GM21381 (cell line): ENCODE results near the gene KRTAP29-1.
"Not testable (repeated sequence)": the region's sequence is repeated elsewhere in the genome, so short reads cannot be mapped to it uniquely, and the experiment has no call there.

Experiments used
- ATAC-seq: cut with Tn5 transposase; IDR thresholded peaks from one replicate; pipeline ENCODE4 v1.9.1; 2021; ENCODE audit warnings: mild to moderate bottlenecking, moderate library complexity; ENCODE audit not compliant: unreplicated experiment

KRTAP29-1 gene, protein sequence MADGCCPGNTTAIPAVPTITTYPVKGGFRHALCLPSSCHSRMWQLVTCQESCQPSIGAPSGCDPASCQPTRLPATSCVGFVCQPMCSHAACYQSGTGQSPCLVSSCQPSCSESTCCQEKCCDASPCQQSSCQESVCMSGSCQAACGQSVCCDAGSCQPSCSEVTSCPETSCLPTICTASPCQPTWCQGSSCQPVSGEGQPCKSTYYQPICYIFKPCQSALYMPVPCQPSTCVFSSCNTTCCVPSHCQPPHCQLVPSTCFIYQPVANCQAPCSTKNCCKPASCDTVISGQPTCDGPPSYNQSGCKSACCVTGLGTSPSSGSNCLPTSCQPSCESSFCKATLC

DNA sequence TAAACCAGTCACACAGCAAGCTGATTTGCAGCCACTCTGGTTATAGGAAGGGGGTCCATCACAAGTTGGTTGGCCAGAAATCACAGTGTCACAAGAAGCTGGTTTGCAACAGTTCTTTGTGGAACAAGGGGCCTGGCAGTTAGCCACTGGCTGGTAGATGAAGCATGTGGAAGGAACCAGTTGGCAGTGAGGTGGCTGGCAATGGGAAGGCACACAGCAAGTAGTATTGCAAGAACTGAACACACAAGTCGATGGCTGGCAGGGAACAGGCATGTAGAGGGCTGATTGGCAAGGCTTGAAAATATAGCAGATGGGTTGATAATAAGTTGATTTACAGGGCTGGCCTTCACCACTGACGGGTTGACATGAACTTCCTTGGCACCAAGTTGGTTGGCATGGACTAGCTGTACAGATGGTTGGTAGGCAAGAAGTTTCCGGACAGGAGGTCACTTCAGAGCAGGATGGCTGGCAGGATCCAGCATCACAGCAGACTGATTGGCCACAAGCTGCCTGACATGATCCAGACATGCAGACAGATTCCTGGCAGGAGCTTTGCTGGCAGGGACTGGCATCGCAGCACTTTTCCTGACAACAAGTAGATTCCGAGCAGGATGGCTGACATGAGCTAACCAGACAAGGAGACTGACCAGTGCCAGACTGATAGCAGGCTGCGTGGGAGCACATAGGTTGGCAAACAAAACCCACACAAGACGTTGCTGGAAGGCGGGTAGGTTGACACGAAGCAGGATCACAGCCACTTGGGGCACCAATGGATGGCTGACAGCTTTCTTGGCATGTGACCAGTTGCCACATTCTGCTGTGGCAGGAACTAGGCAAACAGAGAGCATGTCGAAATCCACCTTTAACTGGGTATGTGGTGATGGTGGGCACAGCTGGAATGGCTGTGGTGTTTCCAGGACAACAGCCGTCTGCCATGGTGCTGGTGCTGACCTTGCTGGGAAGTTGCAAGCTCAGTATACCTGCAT is at the start of gene KRTAP29-1:
TSS of gene KRTAP29-1 (minus strand) at position 936 of the 986 bp plus-strand sequence. CDS start at position 936, 0 bp downstream.
- no peak for ATAC-seq

DNA sequence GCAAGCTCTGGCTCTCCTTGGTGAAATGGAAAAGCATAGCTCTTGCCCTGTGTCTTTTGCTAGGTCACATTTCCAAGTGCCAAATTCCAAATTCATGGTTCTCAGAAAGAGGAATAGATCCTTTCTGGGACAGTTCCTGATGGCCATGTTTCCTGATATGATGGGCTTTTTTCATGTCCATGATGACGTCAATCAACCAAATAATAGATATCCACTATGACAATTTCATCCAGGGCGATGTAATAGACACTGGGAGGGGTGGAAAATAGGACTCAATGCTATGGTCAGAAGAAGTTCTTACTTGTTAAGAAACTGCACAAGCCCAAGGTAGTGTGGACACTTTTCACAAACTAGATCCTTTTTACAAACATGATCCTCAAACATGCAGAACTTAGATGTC is 48.5 kb upstream of the KRTAP29-1 start:
- ATAC-seq: no peak

DNA sequence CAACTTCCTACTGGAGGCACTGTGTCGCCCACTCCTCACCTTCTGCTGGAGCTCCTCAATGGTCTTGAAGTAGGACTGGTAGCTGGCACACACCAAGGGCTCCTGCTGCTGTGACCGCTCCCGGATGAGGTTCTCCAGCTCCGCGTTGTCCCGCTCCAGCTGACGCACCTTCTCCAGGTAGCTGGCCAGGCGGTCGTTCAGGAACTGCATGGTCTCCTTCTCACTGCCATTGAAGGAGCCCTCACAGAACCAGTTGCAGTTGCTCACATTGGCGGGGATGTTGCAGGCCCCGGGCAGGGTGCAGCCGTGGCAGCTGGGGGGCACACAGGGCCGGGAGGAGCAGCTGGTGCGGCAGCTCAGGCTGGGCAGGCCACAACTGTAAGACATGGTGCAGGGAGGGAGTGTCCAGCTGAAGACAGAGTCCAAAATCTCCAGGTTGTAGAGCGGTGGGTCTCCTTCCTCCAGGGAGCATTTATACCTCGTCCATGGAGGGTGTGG is 47.8 kb upstream of the KRTAP29-1 start, which contains the start of gene KRT33A:
TSS of gene KRT33A (minus strand) at position 448 of the 498 bp plus-strand sequence. CDS start at position 387, 61 bp downstream.
- ATAC-seq: not testable (repeated sequence)

DNA sequence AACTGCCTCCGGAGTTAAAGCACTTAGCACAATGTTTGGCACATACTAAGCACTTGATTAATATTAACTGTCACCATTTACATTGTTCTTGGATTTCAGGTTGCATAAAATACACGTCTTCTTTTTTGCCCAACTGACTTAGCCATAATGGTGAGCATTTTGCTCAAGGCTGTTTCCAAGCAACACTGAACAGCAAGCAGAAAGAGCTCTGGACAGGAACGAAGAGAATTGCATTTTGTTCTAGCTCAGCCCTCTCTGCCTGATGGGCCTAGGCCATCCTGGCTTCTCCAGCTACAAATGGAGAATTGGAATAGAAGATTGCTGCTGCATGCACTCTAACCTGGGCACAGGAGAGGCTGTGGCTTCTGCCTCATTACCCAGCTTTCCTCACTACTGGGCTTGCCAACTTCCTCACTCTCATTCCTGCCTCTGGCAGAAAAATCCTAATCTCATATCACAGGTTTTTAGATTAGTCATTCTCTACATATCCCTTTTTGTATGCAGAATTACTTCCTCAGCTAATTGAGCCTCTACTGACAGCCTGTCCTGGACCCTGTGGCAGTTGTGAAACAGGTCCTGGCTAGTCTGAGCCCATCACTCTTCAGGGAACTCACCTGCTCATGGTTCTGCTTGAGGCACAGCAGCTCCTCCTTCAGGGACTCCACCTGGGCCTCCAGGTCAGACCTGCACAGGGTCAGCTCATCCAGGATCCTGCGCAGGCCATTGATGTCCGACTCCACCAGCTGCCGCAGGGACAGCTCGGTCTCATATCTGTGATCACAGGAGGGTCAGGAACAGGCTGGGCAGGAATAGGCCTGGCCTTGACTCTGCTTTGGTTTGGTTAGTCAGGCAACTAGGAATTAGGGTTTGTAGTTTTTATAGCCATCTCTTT is 45.5 kb upstream of the KRTAP29-1 start:
- ATAC-seq: no peak

DNA sequence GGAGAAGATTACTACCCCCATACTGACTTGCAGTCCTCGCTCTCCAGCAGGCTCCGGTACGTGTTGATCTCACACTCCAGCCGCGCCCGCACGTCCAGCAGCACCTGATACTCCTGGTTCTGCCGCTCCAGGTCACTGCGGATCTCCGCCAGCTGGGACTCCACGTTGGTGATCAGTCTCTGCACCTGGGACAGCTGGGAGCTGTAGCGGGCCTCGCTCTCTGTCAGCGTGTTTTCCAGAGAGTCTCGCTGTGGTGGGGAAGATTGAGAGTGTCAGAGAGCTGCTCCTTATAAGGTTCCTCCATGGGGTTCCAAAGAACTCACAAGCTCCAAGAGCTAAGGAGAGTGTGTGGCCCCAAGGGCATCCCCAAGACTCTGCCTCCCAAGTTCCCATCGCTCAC is 43.8 kb upstream of the KRTAP29-1 start:
- ATAC-seq: not testable (repeated sequence)

DNA sequence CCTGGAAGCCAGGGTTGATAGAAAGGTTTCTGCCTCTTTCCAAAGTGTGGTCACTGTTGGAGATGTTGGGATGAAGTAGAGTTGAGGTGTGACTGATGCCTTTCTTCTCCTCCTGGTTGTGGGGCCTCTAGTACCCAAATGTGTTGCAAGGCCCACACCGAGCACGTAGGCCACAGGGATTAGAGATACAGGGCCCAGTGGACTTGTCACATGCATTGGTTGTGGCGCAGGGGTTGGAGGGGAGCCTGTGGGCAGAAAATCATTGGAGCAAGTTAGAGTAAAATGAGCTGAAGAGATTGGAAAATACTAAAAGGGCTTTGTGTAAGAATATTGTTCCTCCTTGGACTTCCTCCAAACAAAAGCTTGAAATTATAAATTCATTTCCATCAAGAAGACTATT is 43.3 kb upstream of the KRTAP29-1 start:
- no peak for ATAC-seq

DNA sequence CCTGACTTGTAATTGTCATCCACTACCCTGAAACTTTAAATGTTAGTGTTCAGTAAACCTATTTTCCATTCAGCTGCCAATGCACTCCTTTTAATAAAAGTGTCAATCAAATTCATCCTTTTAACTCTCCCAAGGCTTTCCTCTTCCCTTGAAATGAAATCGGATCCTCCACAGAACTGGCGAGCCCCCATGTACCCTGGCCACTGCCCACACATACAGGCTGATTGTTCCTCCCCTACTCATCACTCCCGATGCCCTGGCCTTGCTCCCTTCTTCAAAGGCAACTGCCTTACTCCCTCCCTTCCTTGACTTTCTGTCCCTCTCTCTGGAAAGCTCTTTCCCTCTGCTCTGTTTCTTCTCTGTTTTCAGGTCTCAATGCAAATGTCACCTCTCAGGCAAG is 40.4 kb upstream of the KRTAP29-1 start:
- ATAC-seq: no peak

DNA sequence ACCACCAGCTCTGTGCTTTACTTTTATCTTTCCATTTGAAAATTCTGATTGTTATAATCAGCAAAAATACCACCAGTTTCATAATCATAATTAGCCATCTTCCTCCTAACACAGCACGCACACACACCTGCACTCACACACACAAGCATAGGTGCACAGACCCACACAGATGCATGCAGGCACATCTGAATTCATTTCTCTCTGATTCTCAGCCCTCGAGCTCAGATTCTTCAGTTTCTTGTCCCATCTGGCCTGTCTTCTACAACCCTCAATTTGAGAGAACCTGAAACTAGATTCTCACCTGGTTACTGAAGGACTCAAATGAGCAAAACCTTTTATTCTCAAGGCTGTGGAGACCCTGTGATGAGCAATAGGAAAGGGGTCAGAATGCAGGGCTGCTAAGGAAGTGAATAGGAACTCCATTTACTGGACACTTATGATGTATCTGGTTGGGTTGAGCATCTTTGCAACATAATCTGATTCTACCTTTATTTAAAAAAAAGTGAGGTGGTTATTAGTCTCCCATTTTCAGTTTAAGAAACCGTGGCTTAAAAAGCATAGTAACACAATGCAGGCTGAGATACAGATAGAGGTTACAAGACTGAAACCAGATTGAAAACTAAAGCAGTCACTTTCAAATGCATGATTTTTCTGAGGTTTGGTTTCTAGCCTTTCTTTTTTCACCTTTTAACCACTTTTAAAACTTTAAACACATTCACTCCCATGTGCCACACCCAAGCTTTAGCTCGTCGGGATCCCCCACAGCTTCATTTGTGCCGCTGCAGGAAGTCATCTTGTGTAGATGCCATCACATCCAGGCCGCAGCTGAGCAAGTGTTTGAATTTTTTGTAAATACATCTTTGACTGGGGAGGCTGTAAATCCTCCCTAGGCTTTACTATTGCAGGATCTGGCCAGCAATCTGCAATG is 38.5 kb upstream of the KRTAP29-1 start:
- no peak for ATAC-seq

DNA sequence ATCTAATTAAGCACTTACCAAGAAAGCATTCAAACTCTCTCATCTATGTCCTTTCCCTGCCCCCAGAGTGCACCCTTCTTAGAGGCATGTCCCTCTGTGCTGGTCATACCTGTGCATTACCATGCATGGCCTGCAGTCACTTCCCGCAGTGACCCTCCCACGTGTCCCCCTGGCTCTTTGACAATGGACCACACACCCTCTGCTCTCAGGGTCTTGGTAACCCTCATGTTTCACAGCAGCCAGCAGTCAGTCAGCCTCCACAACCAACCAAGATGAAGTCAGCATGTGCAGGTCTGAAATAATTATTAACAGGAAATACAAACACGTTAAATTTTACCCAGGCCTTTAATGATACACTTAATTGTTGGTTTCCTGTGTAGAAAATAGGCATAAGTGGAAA is 37.8 kb upstream of the KRTAP29-1 start:
- no peak for ATAC-seq

DNA sequence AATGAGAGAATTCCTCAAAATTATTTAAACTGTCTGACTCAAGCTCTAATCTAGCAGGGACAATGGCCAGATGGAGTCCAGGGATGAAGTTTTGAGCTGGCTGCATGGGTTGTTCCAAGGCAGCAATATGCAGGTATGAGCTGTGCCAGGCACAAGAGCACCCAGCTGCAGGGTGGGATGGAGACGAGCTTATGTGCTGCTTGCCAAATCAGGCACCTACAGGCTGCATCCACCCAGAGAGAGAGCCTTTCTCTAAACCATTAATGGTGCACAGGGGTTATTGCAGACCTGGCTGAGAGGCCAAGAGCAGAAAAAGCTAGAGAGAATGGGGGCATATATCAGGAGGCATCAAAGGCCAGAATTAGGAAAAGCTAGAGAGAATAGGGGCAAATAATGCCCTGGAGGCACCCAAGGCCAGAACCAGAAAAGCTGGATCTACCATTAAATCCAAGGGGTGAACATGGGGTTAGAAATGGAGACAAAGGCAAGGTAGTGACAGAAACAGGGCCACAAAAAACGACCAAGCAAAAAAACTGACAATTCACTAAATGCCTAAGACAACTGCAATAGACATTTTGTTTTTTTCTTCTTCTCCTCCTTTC is 37.0 kb upstream of the KRTAP29-1 start:
- no peak for ATAC-seq

DNA sequence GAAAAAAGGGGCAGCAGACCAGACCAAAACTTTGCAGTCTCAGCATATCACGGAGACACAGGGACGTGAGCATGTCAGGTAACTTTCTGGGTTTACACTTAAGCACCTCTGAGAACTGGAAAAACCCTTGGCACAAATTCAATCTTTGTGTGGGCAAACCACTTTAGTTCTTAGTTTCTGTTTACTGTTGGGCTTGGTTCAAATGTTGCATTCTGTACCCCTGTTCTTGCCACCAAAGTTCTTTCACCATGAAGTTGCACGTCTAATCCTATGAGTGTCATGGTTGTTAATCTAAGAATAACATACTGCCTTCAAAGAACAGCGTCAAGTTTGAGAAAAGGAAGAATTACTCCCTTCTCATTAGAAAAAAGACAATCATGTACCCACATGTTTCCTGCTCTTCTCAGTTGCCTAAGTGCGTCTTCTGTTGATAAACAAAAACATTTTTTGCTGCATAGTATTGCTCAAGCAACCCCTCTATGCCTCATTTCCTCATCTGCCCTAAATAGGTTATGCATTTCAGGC is 36.4 kb upstream of the KRTAP29-1 start:
- peak; percentile 49 for ATAC-seq

DNA sequence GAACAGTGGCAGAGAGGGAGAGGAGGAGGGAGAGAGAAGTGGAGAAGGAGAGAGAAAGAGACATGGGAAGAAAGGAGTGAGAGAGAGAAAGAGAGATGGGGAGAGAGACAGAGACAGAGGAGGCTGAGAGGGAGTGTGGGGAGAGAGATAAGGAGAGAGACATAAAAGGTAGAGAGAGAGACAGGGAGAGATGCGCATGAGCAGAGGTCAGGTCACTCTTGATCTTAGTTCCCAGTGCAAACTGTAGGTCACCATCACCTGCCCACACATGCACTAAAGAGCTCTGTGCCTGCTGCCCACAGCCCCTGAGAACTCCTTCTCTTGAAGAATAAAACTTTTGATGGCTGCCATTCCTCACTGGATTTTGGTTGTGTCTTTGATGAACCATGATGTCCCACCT is 33.1 kb upstream of the KRTAP29-1 start:
- no peak for ATAC-seq

DNA sequence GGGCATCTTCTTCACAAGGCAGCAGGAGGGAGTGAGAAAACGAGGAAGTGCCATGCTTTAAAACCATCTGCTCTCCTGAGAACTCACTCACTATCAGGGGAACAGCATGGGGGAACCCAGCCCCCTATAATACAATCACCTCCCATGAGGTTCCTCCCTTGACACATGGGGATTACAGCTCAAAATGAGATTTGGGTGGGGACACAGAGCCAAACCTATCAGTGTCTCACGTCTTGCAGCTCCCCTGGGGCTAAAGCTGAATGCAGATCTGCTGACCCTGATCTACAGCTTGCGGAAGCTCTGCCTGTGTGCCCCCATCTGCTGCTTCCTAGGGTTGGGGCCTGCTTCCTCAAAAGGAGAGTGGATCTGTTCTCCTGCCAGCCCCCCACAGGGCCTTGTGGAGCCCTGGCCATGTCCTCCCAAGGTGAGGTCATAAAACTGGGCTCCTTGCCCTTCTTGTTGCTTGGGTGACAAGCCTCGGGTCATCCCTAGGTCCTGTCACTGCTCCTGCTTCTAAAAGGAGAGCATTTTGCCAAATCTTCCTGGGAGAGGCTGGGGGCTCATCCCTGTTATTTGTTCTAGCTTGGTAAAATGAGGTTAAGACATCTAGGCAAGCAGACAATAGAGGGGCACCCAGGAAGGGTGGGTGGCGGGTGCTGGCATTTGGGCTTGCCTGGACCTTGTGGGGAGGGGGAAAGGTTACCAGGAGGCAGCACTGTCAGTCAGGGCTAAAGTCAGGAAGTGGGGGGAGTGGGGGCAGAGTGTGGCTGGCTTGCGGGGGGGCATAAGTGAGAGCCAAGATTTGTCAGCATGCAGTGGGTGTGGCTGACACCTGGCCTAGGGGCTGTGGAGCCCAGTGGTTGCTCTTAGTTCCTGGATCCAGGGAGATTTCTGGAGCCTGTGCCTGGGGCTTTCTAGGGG is 32.0 kb upstream of the KRTAP29-1 start:
- no peak for ATAC-seq

DNA sequence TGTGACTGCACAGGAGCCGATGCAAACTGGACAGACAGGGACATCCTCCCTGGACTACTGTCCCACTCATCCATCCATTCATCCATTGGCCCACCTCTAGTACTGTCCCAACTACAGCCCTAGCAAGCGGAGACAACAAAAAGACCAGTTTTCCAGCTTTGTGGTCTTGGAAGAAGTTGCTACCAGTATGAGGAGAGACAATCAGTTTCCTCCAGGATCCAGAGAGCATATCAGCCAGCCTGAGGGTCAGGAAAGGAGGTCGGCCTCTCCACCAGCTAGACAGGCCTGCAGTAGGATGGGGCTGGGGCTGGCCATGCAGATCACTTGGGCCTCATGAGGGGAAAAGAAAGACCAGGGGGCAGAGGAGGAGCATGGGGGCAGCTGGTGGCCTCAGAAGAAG is 31.2 kb upstream of the KRTAP29-1 start:
- no peak for ATAC-seq

DNA sequence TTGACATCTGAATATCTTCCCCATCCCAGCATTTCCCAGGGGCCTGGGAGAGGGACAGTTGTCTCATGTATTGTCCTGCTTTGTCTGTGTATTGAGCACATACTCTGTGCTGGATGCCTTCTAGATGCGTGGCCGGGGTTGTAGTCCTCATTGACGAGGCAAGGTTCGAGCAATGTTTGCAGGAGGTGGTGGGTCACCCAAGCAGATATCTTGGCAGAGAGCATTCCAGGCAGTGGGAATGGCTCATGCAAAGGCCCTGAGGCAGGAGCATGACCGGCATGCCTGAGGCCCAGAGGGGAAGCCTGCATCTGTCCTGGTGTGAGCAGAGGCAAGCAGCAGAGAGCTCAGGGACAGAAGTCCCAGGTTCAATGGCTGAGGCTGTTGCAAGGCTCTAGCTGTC is 30.4 kb upstream of the KRTAP29-1 start:
- ATAC-seq: no peak

DNA sequence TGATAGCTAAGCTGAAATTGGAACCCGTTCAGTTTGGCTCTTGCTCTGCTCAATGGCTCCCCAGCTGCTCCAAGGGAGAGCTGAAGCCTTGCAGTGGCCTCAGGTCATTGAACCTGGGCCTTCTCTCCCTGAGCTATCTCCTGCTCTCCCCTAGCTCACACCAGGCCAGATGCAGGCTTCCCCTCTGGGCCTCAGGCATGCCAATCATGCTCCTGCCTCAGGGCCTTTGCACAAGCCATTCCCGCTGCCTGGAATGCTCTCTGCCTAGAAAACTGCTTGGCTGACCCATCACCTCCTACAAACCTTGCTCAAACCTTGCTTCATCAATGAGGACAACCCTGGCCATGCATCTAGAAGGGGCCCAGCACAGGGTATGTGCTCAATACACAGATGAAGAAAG is 29.6 kb upstream of the KRTAP29-1 start:
- no peak for ATAC-seq

DNA sequence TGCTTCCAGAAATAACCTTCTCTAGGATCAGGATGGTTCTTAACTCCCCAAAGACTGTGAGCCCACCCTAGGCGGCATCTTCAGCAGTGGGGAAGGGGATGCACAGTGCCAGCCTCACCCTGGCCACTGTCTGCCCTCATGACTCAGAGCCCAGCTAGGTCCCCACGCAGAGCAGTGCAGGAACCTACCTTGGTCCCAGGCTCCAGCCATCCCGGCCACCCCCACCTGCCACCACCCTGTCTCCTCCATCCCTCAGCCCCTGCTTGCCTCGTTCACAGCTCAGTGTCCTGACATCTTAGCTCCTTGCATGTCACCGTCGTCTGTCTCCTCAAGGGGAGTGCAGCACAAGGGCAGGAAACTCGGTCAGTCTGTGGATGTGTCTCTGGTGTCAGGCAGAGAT is 29.0 kb upstream of the KRTAP29-1 start:
- ATAC-seq: no peak
